ENCODE data around the gene C19orf33.

The C19orf33 gene

GRCh38 chr19:38288123-38288855, 15.8 kb upstream of the C19orf33 start:
- H3K9me3 Mint-ChIP-seq, result no peaks in the 10 kb centered on the region
- peaks cover 100% of the 10 kb centered on the region for H3K36me3 Mint-ChIP-seq (ENCODE audit: low read depth)
- no peaks in the 10 kb centered on the region for H3K27me3 Mint-ChIP-seq
- peaks cover 85% of the 10 kb centered on the region for H3K4me1 Mint-ChIP-seq (ENCODE audit: low read depth)
- peak overlapping the region; percentile 89 for H3K27ac Mint-ChIP-seq
- intact Hi-C loops (cut with micrococcal nuclease), result loop anchor here (5.0 kb wide), 1 partner anchor 41 kb away; no protein-coding TSS in a partner anchor
- peak overlapping the region; percentile 78 for H3K4me3 Mint-ChIP-seq

GRCh38 chr19:38289955-38290354, 14.1 kb upstream of the C19orf33 start:
- Mint-ChIP-seq H3K27ac (peak overlapping the region; percentile 59), H3K27me3 (no peaks in the 10 kb centered on the region), H3K4me3 (no peak overlapping the region), H3K4me1 (ENCODE audit: low read depth) (peaks cover 72% of the 10 kb centered on the region), H3K9me3 (no peaks in the 10 kb centered on the region), H3K36me3 (ENCODE audit: low read depth) (peaks cover 100% of the 10 kb centered on the region)
- intact Hi-C loops (cut with micrococcal nuclease), result loop anchor here (5.0 kb wide), 1 partner anchor 43 kb away; no protein-coding TSS in a partner anchor

- H3K27ac Mint-ChIP-seq, result peak overlapping the region; percentile 59
- H3K4me1 Mint-ChIP-seq (ENCODE audit: low read depth), result peaks cover 68% of the 10 kb centered on the region
- no peaks in the 10 kb centered on the region for H3K27me3 Mint-ChIP-seq
- intact Hi-C loops (cut with micrococcal nuclease), result no loop called here
- H3K4me3 Mint-ChIP-seq, result no peak overlapping the region
- H3K36me3 Mint-ChIP-seq (ENCODE audit: low read depth), result peaks cover 97% of the 10 kb centered on the region
- H3K9me3 Mint-ChIP-seq, result no peaks in the 10 kb centered on the region
Measured at GRCh38 chr19:38290631-38291147, 13.4 kb upstream of the C19orf33 start.

- peaks cover 61% of the 10 kb centered on the region for H3K4me1 Mint-ChIP-seq (ENCODE audit: low read depth)
- no peaks in the 10 kb centered on the region for H3K27me3 Mint-ChIP-seq
- H3K4me3 Mint-ChIP-seq, result no peak overlapping the region
- H3K27ac Mint-ChIP-seq, result no peak overlapping the region
- intact Hi-C loops (cut with micrococcal nuclease), result no loop called here
- peaks cover 91% of the 10 kb centered on the region for H3K36me3 Mint-ChIP-seq (ENCODE audit: low read depth)
- no peaks in the 10 kb centered on the region for H3K9me3 Mint-ChIP-seq
Measured at GRCh38 chr19:38291855-38292254, 12.2 kb upstream of the C19orf33 start.

GRCh38 chr19:38293281-38293680, 10.8 kb upstream of the C19orf33 start:
- intact Hi-C loops (cut with micrococcal nuclease), result no loop called here
- peak overlapping the region; percentile 33 for H3K27ac Mint-ChIP-seq
- peaks cover 77% of the 10 kb centered on the region for H3K36me3 Mint-ChIP-seq (ENCODE audit: low read depth)
- H3K4me3 Mint-ChIP-seq, result no peak overlapping the region
- no peaks in the 10 kb centered on the region for H3K9me3 Mint-ChIP-seq
- peaks cover 47% of the 10 kb centered on the region for H3K4me1 Mint-ChIP-seq (ENCODE audit: low read depth)
- H3K27me3 Mint-ChIP-seq, result no peaks in the 10 kb centered on the region

- peaks cover 45% of the 10 kb centered on the region for H3K4me1 Mint-ChIP-seq (ENCODE audit: low read depth)
- peaks cover 73% of the 10 kb centered on the region for H3K36me3 Mint-ChIP-seq (ENCODE audit: low read depth)
- H3K9me3 Mint-ChIP-seq, result no peaks in the 10 kb centered on the region
- peak overlapping the region; percentile 33 for H3K27ac Mint-ChIP-seq
- no peak overlapping the region for H3K4me3 Mint-ChIP-seq
- no peaks in the 10 kb centered on the region for H3K27me3 Mint-ChIP-seq
- intact Hi-C loops (cut with micrococcal nuclease), result no loop called here
Measured at GRCh38 chr19:38294090-38294489, 10.0 kb upstream of the C19orf33 start.

GRCh38 chr19:38298821-38299680, 5.0 kb upstream of the C19orf33 start:
- Mint-ChIP-seq H3K4me3 (no peak overlapping the region), H3K9me3 (no peaks in the 10 kb centered on the region), H3K36me3 (ENCODE audit: low read depth) (peaks cover 44% of the 10 kb centered on the region), H3K27ac (no peak overlapping the region), H3K27me3 (no peaks in the 10 kb centered on the region), H3K4me1 (ENCODE audit: low read depth) (peaks cover 23% of the 10 kb centered on the region)
- intact Hi-C loops (cut with micrococcal nuclease), result no loop called here

- peaks cover 58% of the 10 kb centered on the region for H3K4me1 Mint-ChIP-seq (ENCODE audit: low read depth)
- H3K36me3 Mint-ChIP-seq (ENCODE audit: low read depth), result peaks cover 74% of the 10 kb centered on the region
- H3K27me3 Mint-ChIP-seq, result no peaks in the 10 kb centered on the region
- no peak overlapping the region for H3K27ac Mint-ChIP-seq
- no peak overlapping the region for H3K4me3 Mint-ChIP-seq
- intact Hi-C loops (cut with micrococcal nuclease), result no loop called here
- no peaks in the 10 kb centered on the region for H3K9me3 Mint-ChIP-seq
Measured at GRCh38 chr19:38304352-38304865, 358 bp downstream of the C19orf33 start.

GRCh38 chr19:38304866-38305429, 897 bp downstream of the C19orf33 start:
- H3K27ac Mint-ChIP-seq, result no peak overlapping the region
- H3K4me3 Mint-ChIP-seq, result no peak overlapping the region
- H3K9me3 Mint-ChIP-seq, result no peaks in the 10 kb centered on the region
- H3K4me1 Mint-ChIP-seq (ENCODE audit: low read depth), result peaks cover 64% of the 10 kb centered on the region
- no peaks in the 10 kb centered on the region for H3K27me3 Mint-ChIP-seq
- intact Hi-C loops (cut with micrococcal nuclease), result no loop called here
- H3K36me3 Mint-ChIP-seq (ENCODE audit: low read depth), result peaks cover 79% of the 10 kb centered on the region

GRCh38 chr19:38306236-38306635, 2.2 kb downstream of the C19orf33 start:
- Mint-ChIP-seq H3K36me3 (ENCODE audit: low read depth) (peaks cover 84% of the 10 kb centered on the region), H3K4me3 (no peak overlapping the region), H3K4me1 (ENCODE audit: low read depth) (peaks cover 67% of the 10 kb centered on the region), H3K27ac (no peak overlapping the region), H3K27me3 (no peaks in the 10 kb centered on the region), H3K9me3 (no peaks in the 10 kb centered on the region)
- intact Hi-C loops (cut with micrococcal nuclease), result no loop called here

- H3K4me1 Mint-ChIP-seq (ENCODE audit: low read depth), result peaks cover 75% of the 10 kb centered on the region
- H3K9me3 Mint-ChIP-seq, result no peaks in the 10 kb centered on the region
- no peak overlapping the region for H3K4me3 Mint-ChIP-seq
- intact Hi-C loops (cut with micrococcal nuclease), result no loop called here
- H3K36me3 Mint-ChIP-seq (ENCODE audit: low read depth), result peaks cover 84% of the 10 kb centered on the region
- H3K27me3 Mint-ChIP-seq, result no peaks in the 10 kb centered on the region
- H3K27ac Mint-ChIP-seq, result peak overlapping the region; percentile 29
Measured at GRCh38 chr19:38307076-38307475, 3.0 kb downstream of the C19orf33 start.

- peak overlapping the region; percentile 78 for H3K27ac Mint-ChIP-seq
- intact Hi-C loops (cut with micrococcal nuclease), result no loop called here
Measured at GRCh38 chr19:38307597-38307996, 3.5 kb downstream of the C19orf33 start.

GRCh38 chr19:38308006-38308766, 4.1 kb downstream of the C19orf33 start:
- Mint-ChIP-seq H3K4me1 (ENCODE audit: low read depth) (peaks cover 86% of the 10 kb centered on the region), H3K36me3 (ENCODE audit: low read depth) (peaks cover 77% of the 10 kb centered on the region), H3K27me3 (no peaks in the 10 kb centered on the region), H3K4me3 (no peak overlapping the region), H3K27ac (peak overlapping the region; percentile 78), H3K9me3 (no peaks in the 10 kb centered on the region)
- intact Hi-C loops (cut with micrococcal nuclease), result no loop called here

More at GRCh38 chr19:38307597-38307996, 3.5 kb downstream of the C19orf33 start:
- Mint-ChIP-seq H3K4me3 (no peak overlapping the region), H3K27me3 (no peaks in the 10 kb centered on the region), H3K9me3 (no peaks in the 10 kb centered on the region), H3K36me3 (ENCODE audit: low read depth) (peaks cover 83% of the 10 kb centered on the region), H3K4me1 (ENCODE audit: low read depth) (peaks cover 80% of the 10 kb centered on the region)
